ENCODE data around the gene TREH. TPM values are rescaled to one million over a fixed set of nuclear protein-coding genes. Genes with fewer than 3 reads are reported as not detected.

TREH gene
- total RNA-seq, 4 donors from 2014 or later: not detected

- H3K27ac ChIP-seq: no peak overlapping the region
- no peaks in the 10 kb centered on the region for H3K36me3 ChIP-seq
- no peaks in the 10 kb centered on the region for H3K9me3 ChIP-seq
- DNase-seq: no peak
- H3K4me3 ChIP-seq: no peak overlapping the region
- intact Hi-C loops (cut with DNase I; ENCODE audit: low total_unique reads): no loop called here
- H3K4me1 ChIP-seq: no peaks in the 10 kb centered on the region
- no peaks in the 10 kb centered on the region for H3K27me3 ChIP-seq
- TF ChIP-seq POLR2A (IDR thresholded peaks at IDR 0.05) (no peak), CTCF (IDR thresholded peaks at IDR 0.05) (no peak)
These were observed 26.5 kb upstream of the TREH start for GRCh38 chr11:118705791-118706545.

DNA sequence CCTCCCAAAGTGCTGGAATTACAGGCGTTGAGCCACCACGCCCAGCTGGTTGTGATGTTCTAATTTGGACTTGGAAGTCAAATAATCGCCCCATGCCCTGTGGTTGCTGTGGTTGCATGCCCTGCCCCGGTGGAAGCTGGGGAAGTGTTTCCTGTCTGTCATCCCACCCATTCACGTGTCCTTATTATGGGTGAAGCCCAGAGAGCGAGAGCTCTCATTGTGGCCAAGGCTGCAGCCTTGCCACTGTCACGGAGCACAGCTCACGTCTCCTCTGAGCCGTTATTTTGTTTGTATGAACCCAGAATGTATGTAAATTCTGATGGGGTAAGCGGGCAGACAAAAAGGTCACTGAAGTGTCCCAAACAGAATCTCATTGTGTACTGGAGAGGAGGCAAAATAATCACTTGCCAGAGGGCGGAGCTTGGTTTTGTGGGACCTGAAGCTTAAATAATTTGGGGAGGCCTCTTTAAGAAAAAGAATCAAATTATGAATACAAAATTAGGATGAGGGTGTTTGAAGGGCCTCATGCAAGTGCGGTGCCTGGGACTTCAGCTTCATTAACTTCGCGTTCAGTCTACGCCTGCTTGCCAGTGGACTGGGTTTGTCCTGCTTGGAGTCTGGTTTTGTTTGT, 25.8 kb upstream of the TREH start:
- Histone ChIP-seq H3K9me3 (no peaks in the 10 kb centered on the region), H3K27me3 (no peaks in the 10 kb centered on the region), H3K27ac (no peak overlapping the region), H3K36me3 (no peaks in the 10 kb centered on the region), H3K4me3 (no peak overlapping the region), H3K4me1 (no peaks in the 10 kb centered on the region)
- intact Hi-C loops (cut with DNase I; ENCODE audit: low total_unique reads): no loop called here
- no peak for DNase-seq
- TF ChIP-seq CTCF (IDR thresholded peaks at IDR 0.05): no peak
- no peak for TF ChIP-seq POLR2A (IDR thresholded peaks at IDR 0.05)

DNA sequence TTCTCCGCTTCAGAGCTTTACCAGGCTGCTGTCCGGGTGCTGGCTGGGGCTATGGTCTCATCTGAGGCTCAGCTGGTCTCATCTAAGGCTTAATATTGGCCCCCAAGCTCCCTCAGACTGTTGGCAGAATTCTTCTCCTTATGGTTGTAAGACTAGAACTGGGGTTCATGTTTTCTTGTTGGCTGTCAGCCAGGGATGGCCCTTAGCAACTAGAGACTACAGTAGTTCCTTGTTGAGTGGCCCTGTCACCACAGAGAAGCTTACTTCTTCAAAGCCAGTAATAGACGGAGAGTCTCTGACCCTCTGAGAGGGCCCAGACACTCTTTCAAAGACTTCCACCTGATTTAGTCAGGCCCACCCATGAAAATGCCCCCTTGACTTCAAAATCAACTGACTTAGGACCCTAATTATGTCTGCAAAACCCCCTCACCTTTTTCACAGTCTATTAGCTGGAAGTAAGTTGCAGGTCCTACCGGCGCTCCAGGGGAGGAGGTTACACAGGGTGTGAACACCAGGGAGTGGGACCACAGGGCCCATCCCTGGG, 24.2 kb upstream of the TREH start:
- Histone ChIP-seq H3K4me3 (no peak overlapping the region), H3K9me3 (no peaks in the 10 kb centered on the region), H3K27me3 (no peaks in the 10 kb centered on the region), H3K4me1 (no peaks in the 10 kb centered on the region), H3K36me3 (no peaks in the 10 kb centered on the region), H3K27ac (no peak overlapping the region)
- intact Hi-C loops (cut with DNase I; ENCODE audit: low total_unique reads): no loop called here
- DNase-seq: no peak
- no peak for TF ChIP-seq POLR2A (IDR thresholded peaks at IDR 0.05)
- no peak for TF ChIP-seq CTCF (IDR thresholded peaks at IDR 0.05)

DNA sequence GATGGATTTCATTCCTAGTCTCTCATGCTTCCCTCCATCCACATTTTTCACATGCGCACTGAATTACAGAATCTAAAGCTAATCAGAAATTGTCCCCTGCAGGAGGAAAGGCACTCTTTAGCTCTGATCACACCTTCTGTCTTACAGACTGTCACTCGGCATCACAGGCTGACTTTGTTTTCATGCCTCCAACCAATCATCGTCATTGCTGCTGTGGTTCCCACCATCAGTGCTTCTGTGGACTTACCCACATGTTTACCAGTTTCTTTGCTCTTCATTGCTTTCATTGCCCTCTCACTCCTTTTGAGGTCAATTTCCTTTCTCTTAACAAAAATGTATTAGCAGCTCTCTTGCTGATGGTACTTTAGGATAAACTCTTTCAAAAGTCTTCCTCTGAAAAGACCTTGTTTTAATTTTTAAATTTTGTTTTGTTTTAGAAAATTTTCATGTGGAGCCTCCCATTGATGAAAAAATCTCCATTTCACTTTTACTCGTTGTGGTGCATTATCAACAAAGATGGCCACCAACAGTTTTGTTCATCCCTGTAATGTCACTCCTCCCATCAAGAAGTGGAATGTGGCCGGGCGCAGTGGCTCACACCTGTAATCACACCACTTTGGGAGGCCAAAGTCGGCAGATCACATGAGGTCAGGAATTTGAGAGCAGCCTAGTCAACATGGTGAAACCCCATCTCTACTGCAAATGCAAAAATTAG, 20.2 kb upstream of the TREH start:
- intact Hi-C loops (cut with DNase I; ENCODE audit: low total_unique reads): no loop called here
- Histone ChIP-seq H3K36me3 (no peaks in the 10 kb centered on the region), H3K4me1 (no peaks in the 10 kb centered on the region), H3K9me3 (no peaks in the 10 kb centered on the region), H3K4me3 (no peak overlapping the region), H3K27me3 (no peaks in the 10 kb centered on the region), H3K27ac (no peak overlapping the region)
- no peak for TF ChIP-seq POLR2A (IDR thresholded peaks at IDR 0.05)
- TF ChIP-seq CTCF (IDR thresholded peaks at IDR 0.05): no peak
- DNase-seq: no peak

DNA sequence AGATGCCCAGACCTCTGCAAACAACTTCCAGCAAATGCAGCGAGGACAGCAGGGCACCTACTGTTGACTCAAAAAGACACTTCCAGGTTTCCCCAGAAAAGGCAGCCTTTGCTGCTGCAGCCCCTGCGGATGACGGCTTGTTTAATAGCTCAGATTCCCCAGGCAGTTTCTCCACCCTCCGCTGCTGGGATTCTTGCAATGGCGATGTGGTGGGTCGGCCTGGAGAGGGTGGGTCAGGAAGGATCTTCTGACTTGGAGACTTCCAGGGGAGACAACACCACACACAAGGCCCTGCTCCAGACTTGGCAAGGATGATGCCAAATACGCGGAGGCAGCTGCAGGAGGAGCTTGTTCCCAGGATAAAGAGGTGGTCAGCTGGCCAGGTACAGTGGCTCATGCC, 17.9 kb upstream of the TREH start:
- Histone ChIP-seq H3K27me3 (no peaks in the 10 kb centered on the region), H3K4me1 (no peaks in the 10 kb centered on the region), H3K9me3 (no peaks in the 10 kb centered on the region), H3K36me3 (no peaks in the 10 kb centered on the region), H3K27ac (no peak overlapping the region), H3K4me3 (no peak overlapping the region)
- DNase-seq: no peak
- TF ChIP-seq POLR2A (IDR thresholded peaks at IDR 0.05) (no peak), CTCF (IDR thresholded peaks at IDR 0.05) (no peak)
- intact Hi-C loops (cut with DNase I; ENCODE audit: low total_unique reads): no loop called here

Measured in uterus (tissue), 4 donors.